AG04450 (cell line): ENCODE measurements around the gene SCRT2. TPM values are rescaled to one million over a fixed set of nuclear protein-coding genes. Genes with fewer than 3 reads are reported as not detected.

Source experiments
- CTCF ChIA-PET: fragments of 300-600, 350-600 bp; formaldehyde crosslinking; extraction: SDS; loops from one replicate; lab custom pipeline; 2022; ENCODE audit warnings: antibody characterized with exemption, inconsistent platforms; lab: Charles Lee
- POLR2A ChIA-PET: fragments of 350-600 bp; formaldehyde crosslinking; extraction: SDS; loops from one replicate; lab custom pipeline; 2021; ENCODE audit warnings: antibody characterized with exemption, inconsistent platforms; lab: Yijun Ruan, JAX
- DNase-seq: peaks from one replicate; pipeline ENCODE4 v3.0.0-alpha.2; 2011; ENCODE audit warnings: low read depth, low spot score
- H3K27ac ChIP-seq: one replicate; pipeline ENCODE4 v1.5.1; 2012; ENCODE audit warnings: low read depth, low read length, control low read depth
- H3K27me3 ChIP-seq: one replicate; pipeline ENCODE4 v1.6.0; 2012; ENCODE audit warnings: low read length; ENCODE audit not compliant: control insufficient read depth, insufficient read depth
- H3K4me3 ChIP-seq: 2 replicates; pipeline ENCODE4 v1.5.1; 2011; ENCODE audit warnings: mild to moderate bottlenecking, low read depth, low read length, control low read depth
- H3K9me3 ChIP-seq: 2 replicates; pipeline ENCODE4 v1.5.1; 2012; ENCODE audit warnings: low read length; ENCODE audit not compliant: control insufficient read depth, insufficient read depth
- CTCF ChIP-seq: IDR thresholded peaks from 2 replicates; pipeline ENCODE4 v1.5.1; 2011; ENCODE audit warnings: low read depth, low read length, control low read depth, inconsistent platforms
- polyA plus RNA-seq: library from polyadenylated mRNA; depleted of rRNA; stranded (reverse); fragments of >200 nt; gene quantifications from 2 replicates; pipeline ENCODE4 v1.2.3, GENCODE V29; 2011

The SCRT2 gene
- polyA plus RNA-seq, 1 experiment, result not detected

GRCh38 chr20:651713-652614 is 23.6 kb downstream of the SCRT2 start:
- DNase-seq, result no peak
- CTCF ChIA-PET, result interaction anchor here (1.0 to 1.4 kb wide), 2 partner anchors 15 kb away, joined by 3 to 7 read pairs; no protein-coding TSS in a partner anchor
- Histone ChIP-seq H3K27me3 (no peaks in the 10 kb centered on the region), H3K4me3 (peak overlapping the region; percentile 98), H3K27ac (peak overlapping the region; percentile 65), H3K9me3 (peaks cover 4% of the 10 kb centered on the region)
- no peak for TF ChIP-seq CTCF
- POLR2A ChIA-PET, result interaction anchor here (0.6 to 1.1 kb wide), 4 partner anchors 9 to 498 kb away, joined by 3 to 7 read pairs (median 4); partner anchors contain the start of gene CSNK2A1

- CTCF ChIA-PET, result interaction anchor here (0.9 to 1.4 kb wide), 2 partner anchors 16 to 18 kb away, joined by 3 to 7 read pairs; no protein-coding TSS in a partner anchor
- POLR2A ChIA-PET, result interaction anchor here (1.1 kb wide), 1 partner anchor 16 kb away, joined by 3 read pairs; no protein-coding TSS in a partner anchor
- DNase-seq, result no peak
- Histone ChIP-seq H3K4me3 (peak overlapping the region; percentile 20; the same call in 1 of the 2 replicates), H3K27ac (no peak overlapping the region), H3K9me3 (peaks cover 4% of the 10 kb centered on the region), H3K27me3 (no peaks in the 10 kb centered on the region)
- TF ChIP-seq CTCF, result peak; percentile 24; the same call in 1 of the 2 replicates
Measured at GRCh38 chr20:650954-651353, 24.6 kb downstream of the SCRT2 start.

GRCh38 chr20:650281-650680 is 25.3 kb downstream of the SCRT2 start:
- no peak for TF ChIP-seq CTCF
- POLR2A ChIA-PET, result no interaction called here
- Histone ChIP-seq H3K9me3 (peaks cover 4% of the 10 kb centered on the region), H3K27me3 (no peaks in the 10 kb centered on the region), H3K4me3 (no peak overlapping the region), H3K27ac (no peak overlapping the region)
- DNase-seq, result no peak
- CTCF ChIA-PET, result interaction anchor here (0.9 kb wide), 1 partner anchor 19 kb away, joined by 3 read pairs; no protein-coding TSS in a partner anchor

- ChIA-PET CTCF (interaction anchor here (0.6 to 5.9 kb wide), 5 partner anchors 17 to 294 kb away, joined by 3 to 60 read pairs (median 25); no protein-coding TSS in a partner anchor), POLR2A (no interaction called here)
Measured at GRCh38 chr20:647479-648019, 28.1 kb downstream of the SCRT2 start.

More at GRCh38 chr20:647479-648019, 28.1 kb downstream of the SCRT2 start:
- no peak for DNase-seq
- Histone ChIP-seq H3K4me3 (no peak overlapping the region), H3K27me3 (no peaks in the 10 kb centered on the region), H3K9me3 (peaks cover 4% of the 10 kb centered on the region), H3K27ac (no peak overlapping the region)
- no peak for TF ChIP-seq CTCF
